ENCODE measurements around the gene WDR48. TPM values are rescaled to one million over a fixed set of nuclear protein-coding genes. Genes with fewer than 3 reads are reported as not detected.

Gene WDR48
- total and polyA plus RNA-seq, 9 of the 15 experiments (the other 6 are each of a cell fraction or from before 2014, with no cell fraction given): 26.6 to 70.6 (median 48.0) TPM

DNA sequence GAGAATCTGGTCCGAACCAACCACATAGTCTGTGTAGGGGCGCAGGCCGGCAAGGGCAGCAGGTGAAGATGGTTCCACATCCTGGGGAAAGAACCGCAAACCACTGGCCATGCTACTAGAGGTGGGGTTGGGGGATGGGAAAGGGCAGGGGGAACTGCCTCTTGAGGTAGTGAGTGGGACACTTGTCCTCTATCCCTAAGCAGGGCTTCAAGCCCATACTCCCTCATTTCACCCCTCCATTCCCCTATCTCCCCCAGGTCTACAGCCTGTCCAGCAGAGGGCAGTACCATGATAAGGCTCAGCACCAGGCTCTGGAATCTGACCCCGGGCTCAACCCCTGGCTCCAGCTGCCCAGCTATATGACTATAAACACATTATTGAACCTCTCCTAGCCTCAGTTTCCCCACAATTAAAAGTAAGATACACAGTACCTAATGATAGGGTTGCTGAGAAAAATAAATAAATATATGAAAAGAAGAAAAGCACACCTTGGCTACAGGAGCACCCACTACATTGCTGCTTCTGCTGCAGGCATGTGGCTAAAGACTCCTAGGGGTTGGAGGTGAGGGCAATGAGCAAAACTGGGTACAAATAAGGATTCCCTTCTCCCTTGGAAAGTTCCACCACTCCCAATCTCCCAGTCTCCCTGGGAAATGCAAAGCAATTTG lies 49.3 kb downstream of the WDR48 start (continued):
- 0 out of 4 replicates have a peak, but pooled peaks of 1 of the 2 experiments have one; percentile 43 for TF ChIP-seq TEAD1 (CRISPR knock-in tag; IDR thresholded peaks at IDR 0.05)
- TF ChIP-seq, protein P1, sequence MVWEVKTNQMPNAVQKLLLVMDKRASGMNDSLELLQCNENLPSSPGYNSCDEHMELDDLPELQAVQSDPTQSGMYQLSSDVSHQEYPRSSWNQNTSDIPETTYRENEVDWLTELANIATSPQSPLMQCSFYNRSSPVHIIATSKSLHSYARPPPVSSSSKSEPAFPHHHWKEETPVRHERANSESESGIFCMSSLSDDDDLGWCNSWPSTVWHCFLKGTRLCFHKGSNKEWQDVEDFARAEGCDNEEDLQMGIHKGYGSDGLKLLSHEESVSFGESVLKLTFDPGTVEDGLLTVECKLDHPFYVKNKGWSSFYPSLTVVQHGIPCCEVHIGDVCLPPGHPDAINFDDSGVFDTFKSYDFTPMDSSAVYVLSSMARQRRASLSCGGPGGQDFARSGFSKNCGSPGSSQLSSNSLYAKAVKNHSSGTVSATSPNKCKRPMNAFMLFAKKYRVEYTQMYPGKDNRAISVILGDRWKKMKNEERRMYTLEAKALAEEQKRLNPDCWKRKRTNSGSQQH (CRISPR knock-in tag; IDR thresholded peaks at IDR 0.05): no peak
- TF ChIP-seq, protein P2, sequence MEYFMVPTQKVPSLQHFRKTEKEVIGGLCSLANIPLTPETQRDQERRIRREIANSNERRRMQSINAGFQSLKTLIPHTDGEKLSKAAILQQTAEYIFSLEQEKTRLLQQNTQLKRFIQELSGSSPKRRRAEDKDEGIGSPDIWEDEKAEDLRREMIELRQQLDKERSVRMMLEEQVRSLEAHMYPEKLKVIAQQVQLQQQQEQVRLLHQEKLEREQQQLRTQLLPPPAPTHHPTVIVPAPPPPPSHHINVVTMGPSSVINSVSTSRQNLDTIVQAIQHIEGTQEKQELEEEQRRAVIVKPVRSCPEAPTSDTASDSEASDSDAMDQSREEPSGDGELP (CRISPR knock-in tag; IDR thresholded peaks at IDR 0.05; ENCODE audit: borderline replicate concordance): peak; percentile 32; the same call in 1 of the 2 replicates
- no peak for TF ChIP-seq IRF2 (CRISPR knock-in tag; IDR thresholded peaks at IDR 0.05)
- no peak for TF ChIP-seq BRD4 (IDR thresholded peaks at IDR 0.05)
- TF ChIP-seq, protein P3, sequence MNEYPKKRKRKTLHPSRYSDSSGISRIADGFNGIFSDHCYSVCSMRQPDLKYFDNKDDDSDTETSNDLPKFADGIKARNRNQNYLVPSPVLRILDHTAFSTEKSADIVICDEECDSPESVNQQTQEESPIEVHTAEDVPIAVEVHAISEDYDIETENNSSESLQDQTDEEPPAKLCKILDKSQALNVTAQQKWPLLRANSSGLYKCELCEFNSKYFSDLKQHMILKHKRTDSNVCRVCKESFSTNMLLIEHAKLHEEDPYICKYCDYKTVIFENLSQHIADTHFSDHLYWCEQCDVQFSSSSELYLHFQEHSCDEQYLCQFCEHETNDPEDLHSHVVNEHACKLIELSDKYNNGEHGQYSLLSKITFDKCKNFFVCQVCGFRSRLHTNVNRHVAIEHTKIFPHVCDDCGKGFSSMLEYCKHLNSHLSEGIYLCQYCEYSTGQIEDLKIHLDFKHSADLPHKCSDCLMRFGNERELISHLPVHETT (CRISPR knock-in tag; conservative IDR thresholded peaks at IDR 0.05 in 1 of 2, IDR thresholded peaks at IDR 0.05 in 1 of 2): no peak
- no peak for TF ChIP-seq DNMT1 (IDR thresholded peaks at IDR 0.05)
- TF ChIP-seq, protein P4, sequence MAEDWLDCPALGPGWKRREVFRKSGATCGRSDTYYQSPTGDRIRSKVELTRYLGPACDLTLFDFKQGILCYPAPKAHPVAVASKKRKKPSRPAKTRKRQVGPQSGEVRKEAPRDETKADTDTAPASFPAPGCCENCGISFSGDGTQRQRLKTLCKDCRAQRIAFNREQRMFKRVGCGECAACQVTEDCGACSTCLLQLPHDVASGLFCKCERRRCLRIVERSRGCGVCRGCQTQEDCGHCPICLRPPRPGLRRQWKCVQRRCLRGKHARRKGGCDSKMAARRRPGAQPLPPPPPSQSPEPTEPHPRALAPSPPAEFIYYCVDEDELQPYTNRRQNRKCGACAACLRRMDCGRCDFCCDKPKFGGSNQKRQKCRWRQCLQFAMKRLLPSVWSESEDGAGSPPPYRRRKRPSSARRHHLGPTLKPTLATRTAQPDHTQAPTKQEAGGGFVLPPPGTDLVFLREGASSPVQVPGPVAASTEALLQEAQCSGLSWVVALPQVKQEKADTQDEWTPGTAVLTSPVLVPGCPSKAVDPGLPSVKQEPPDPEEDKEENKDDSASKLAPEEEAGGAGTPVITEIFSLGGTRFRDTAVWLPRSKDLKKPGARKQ (CRISPR knock-in tag; IDR thresholded peaks at IDR 0.05): no peak
- TF ChIP-seq POLR2AphosphoS5 (IDR thresholded peaks at IDR 0.05; ENCODE audit: control insufficient read depth, insufficient read depth, low read depth, low read length): no peak
- TF ChIP-seq SMC3 (conservative IDR thresholded peaks at IDR 0.05; ENCODE audit: insufficient read depth, low read depth, low read length): peak; percentile 51; the same call in 1 of the 2 replicates
- TF ChIP-seq, protein P5, sequence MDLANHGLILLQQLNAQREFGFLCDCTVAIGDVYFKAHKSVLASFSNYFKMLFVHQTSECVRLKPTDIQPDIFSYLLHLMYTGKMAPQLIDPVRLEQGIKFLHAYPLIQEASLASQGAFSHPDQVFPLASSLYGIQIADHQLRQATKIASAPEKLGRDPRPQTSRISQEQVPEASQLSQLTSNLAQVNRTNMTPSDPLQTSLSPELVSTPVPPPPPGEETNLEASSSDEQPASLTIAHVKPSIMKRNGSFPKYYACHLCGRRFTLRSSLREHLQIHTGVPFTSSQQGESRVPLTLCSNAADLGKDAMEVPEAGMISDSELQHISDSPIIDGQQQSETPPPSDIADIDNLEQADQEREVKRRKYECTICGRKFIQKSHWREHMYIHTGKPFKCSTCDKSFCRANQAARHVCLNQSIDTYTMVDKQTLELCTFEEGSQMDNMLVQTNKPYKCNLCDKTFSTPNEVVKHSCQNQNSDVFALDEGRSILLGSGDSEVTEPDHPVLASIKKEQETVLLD (IDR thresholded peaks at IDR 0.05): no peak
- TF ChIP-seq NR2C1 (IDR thresholded peaks at IDR 0.05): peak; percentile 39; the same call in 1 of the 2 replicates
- TF ChIP-seq NR2C1 (tag; IDR thresholded peaks at IDR 0.05): peak; percentile 42; the same call in 1 of the 2 replicates
- TF ChIP-seq, protein P6, sequence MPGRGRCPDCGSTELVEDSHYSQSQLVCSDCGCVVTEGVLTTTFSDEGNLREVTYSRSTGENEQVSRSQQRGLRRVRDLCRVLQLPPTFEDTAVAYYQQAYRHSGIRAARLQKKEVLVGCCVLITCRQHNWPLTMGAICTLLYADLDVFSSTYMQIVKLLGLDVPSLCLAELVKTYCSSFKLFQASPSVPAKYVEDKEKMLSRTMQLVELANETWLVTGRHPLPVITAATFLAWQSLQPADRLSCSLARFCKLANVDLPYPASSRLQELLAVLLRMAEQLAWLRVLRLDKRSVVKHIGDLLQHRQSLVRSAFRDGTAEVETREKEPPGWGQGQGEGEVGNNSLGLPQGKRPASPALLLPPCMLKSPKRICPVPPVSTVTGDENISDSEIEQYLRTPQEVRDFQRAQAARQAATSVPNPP (IDR thresholded peaks at IDR 0.05; ENCODE audit: borderline replicate concordance, insufficient read depth, insufficient read length): no peak
